Measurements from ENCODE around the gene IGF2R.
A peak's percentile ranks its signal among the peaks of the same experiment; 100 is the strongest.
"Not testable (repeated sequence)": the region's sequence is repeated elsewhere in the genome, so short reads cannot be mapped to it uniquely, and the experiment has no call there.

IGF2R gene

GRCh38 chr6:159968295-159969203, at the start of gene IGF2R:
IGF2R (plus strand) TSS chr6:159969082; CDS start chr6:159969247, 165 bp downstream.
- peak; percentile 92 for DNase-seq

- DNase-seq, result no peak
Observed at GRCh38 chr6:159919800-159920199, 49.1 kb upstream of the IGF2R start.

- not testable (repeated sequence) for DNase-seq
Observed at GRCh38 chr6:159924150-159924549, 44.7 kb upstream of the IGF2R start.

GRCh38 chr6:159926542-159927203, 42.2 kb upstream of the IGF2R start:
- no peak for DNase-seq

- DNase-seq, result peak; percentile 78
Observed at GRCh38 chr6:159929819-159930218, 39.1 kb upstream of the IGF2R start.

- DNase-seq, result no peak
Observed at GRCh38 chr6:159931112-159931511, 37.8 kb upstream of the IGF2R start.

- no peak for DNase-seq
Observed at GRCh38 chr6:159931846-159932245, 37.0 kb upstream of the IGF2R start.

GRCh38 chr6:159933077-159933476, 35.8 kb upstream of the IGF2R start:
- DNase-seq, result no peak

- DNase-seq, result no peak
Observed at GRCh38 chr6:159934181-159934580, 34.7 kb upstream of the IGF2R start.

GRCh38 chr6:159935065-159935464, 33.8 kb upstream of the IGF2R start:
- DNase-seq, result no peak

- DNase-seq, result no peak
Observed at GRCh38 chr6:159935633-159936032, 33.2 kb upstream of the IGF2R start.

- no peak for DNase-seq
Observed at GRCh38 chr6:159939591-159940016, 29.3 kb upstream of the IGF2R start.

- peak; percentile 66 for DNase-seq
Observed at GRCh38 chr6:159941286-159942113, 27.4 kb upstream of the IGF2R start.

GRCh38 chr6:159943101-159943632, 25.7 kb upstream of the IGF2R start:
- DNase-seq, result no peak

GRCh38 chr6:159943968-159944598, 24.8 kb upstream of the IGF2R start:
- no peak for DNase-seq

GRCh38 chr6:159945801-159946392, 23.0 kb upstream of the IGF2R start:
- no peak for DNase-seq

- no peak for DNase-seq
Observed at GRCh38 chr6:159946912-159947311, 22.0 kb upstream of the IGF2R start.

- no peak for DNase-seq
Observed at GRCh38 chr6:159948199-159948598, 20.7 kb upstream of the IGF2R start.

- DNase-seq, result no peak
Observed at GRCh38 chr6:159951772-159952171, 17.1 kb upstream of the IGF2R start.

- no peak for DNase-seq
Observed at GRCh38 chr6:159952289-159953005, 16.4 kb upstream of the IGF2R start.

- no peak for DNase-seq
Observed at GRCh38 chr6:159953091-159953601, 15.7 kb upstream of the IGF2R start.
